IPS-NIHi11 (cell line): Measurements from ENCODE around the gene TOMM22.

Experiments used
- DNase-seq: peaks from one replicate; pipeline ENCODE4 v3.0.0; 2012; ENCODE audit warnings: mixed read lengths, low spot score

TOMM22 gene

GRCh38 chr22:38696606-38697424 is 15.1 kb downstream of the TOMM22 start:
- DNase-seq, result no peak

- no peak for DNase-seq
Observed at GRCh38 chr22:38697425-38698089, 15.8 kb downstream of the TOMM22 start.

GRCh38 chr22:38698407-38699094 is 16.8 kb downstream of the TOMM22 start:
- DNase-seq, result no peak

DNA sequence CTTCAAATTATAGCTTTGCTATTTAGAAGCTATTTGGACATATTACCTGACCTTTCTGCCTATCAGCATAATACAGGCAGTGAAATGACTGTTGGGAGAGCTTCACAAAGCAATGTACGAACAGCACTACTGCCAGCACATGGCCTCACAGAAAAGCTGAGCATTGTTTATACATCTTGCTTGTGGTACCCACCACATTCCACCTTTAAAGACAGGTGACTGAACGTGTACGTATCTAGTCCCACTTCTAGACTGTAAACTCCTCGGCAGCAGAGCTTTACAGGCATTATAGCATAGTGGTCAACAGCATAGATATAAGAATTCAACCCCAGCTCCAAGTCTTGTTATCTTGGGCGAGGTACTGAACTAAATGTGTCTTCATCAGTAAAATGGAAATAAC is 17.4 kb downstream of the TOMM22 start:
- no peak for DNase-seq

GRCh38 chr22:38699784-38700183 is 18.0 kb downstream of the TOMM22 start:
- DNase-seq, result no peak

DNA sequence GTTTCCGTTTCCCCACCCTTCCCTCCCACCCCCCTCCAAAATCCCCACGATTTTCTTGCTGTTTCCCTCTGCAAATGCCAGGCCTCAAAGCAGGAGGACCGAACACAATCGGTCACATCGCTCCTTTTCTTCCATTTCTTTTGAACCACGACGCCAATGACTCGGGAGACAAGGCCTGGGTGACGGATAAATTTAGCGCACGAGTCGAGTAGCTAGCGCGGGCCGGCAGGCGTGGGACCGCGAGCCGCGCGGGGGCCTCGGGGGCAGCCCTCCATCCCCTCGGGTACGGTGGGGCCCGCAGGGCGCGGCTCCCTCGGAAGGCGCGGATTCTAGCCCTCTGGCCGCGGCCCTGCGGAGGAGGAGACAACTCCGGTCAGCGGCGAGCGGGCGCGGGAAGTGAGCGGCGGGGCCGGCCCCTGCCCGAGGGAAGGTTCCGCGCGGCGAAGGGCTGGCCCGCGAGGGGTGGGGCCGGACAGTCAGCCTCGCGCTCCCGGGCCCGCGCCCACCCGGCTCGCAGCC is 18.6 kb downstream of the TOMM22 start:
- peak; percentile 85 for DNase-seq

- peak; percentile 94 for DNase-seq
Observed at GRCh38 chr22:38700789-38701628, 19.3 kb downstream of the TOMM22 start, which contains the start of gene JOSD1. Gene JOSD1 (minus strand): TSS chr22:38700943. CDS start chr22:38699987, 956 bp downstream.

GRCh38 chr22:38704654-38705234 is 23.0 kb downstream of the TOMM22 start:
- DNase-seq, result no peak

DNA sequence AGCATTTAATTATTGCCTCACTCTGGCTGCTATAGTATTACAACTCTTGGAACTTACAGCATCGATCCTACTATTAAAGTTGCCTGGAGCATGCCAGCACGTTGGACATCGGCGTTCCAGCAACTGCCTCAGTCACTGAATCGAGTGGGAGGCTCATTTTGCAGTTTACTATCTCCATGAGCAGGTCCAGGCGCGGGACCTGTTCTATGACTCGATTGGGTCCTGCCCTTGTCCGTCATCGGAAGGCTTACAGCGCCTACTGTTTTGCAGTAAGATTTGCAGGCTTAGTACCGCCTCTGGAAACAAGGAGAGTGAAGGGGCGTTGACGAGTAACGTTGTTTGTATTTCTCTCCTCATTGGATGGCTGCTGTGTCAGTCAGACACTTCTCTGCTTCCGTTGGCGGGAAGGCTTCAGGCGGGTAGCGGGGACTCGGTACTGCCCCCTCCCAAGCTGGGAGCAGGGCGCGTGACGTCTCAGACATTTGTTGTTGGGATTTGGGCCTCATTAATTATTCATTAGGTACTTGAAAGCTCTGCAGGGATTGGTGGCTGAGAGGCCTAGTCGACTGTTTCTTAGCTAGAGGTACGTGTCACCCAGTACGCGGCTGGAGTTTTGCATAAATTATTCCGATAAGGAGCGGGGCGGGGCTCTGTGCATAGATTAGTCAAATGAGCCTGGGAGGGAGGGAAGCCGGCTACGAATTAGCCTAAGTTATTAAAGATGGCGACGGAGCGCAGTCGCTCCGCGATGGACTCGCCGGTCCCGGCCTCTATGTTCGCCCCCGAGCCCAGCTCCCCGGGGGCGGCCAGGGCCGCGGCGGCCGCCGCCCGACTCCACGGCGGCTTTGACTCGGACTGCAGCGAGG is 23.7 kb downstream of the TOMM22 start, which contains the start of gene GTPBP1:
Gene GTPBP1 (plus strand): TSS at position 710 of the 866 bp plus-strand sequence. CDS start 12 bp downstream, at position 722.
- DNase-seq, result peak; percentile 96

GRCh38 chr22:38706101-38706900 is 24.5 kb downstream of the TOMM22 start:
- DNase-seq, result peak; percentile 62

GRCh38 chr22:38706901-38707195 is 25.1 kb downstream of the TOMM22 start:
- DNase-seq, result no peak

DNA sequence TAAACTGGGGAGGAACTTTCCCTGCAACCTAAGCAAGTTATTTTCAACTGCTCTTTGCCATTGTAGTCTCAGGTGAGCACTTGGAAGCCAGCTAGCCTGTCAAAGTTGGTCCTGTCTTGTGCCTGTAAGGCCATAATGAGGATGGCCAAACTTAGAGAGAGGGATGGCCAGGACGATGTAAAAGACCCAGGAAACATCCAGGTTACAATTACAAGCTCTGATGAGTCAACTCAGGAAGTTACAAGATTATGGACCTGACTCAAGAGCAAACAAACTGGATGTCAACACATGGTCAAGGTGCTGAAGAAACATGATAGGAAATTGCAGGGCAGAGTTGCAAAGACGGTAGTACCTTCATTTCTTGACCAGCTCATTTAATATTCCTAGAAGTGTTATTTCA is 25.6 kb downstream of the TOMM22 start:
- no peak for DNase-seq

- no peak for DNase-seq
Observed at GRCh38 chr22:38707984-38708383, 26.2 kb downstream of the TOMM22 start.

DNA sequence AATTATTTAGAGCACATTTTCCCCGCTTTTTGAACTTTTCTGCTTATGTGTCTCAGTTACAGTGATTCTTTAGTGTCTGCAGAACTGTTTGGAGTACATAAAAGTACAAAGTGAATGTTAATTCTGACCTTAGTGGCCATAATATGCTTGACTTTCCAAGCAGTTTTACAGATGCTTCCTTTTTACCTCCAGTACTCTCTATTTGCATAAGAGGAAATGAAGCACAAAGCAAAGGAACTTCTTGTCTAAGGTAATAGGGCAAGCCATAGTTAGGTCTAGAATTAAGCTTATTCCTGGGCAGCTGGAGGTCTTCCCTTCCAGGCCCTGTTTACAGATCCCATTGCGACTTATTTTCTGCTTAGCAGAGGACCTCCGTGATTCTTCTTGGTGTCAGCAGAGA is 27.5 kb downstream of the TOMM22 start:
- no peak for DNase-seq

GRCh38 chr22:38710351-38710750 is 28.6 kb downstream of the TOMM22 start:
- no peak for DNase-seq

DNA sequence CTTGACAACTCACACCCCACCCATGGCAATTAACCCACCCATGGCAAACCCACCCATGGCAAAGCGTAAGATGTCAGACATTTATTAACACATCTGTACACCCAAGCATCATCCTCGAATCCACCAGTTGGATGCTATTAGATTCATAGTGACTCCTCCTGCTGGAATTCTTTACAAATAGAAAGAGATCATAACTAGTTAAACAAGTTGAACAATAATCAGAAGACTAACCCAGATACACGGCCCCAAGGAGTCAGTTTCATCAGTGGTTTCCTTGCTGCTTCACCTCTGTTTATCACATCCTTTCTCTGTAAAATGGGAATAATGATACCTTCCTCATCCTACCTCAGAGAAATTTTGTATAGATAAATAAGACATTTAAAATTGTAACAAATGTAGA is 29.1 kb downstream of the TOMM22 start:
- no peak for DNase-seq

DNA sequence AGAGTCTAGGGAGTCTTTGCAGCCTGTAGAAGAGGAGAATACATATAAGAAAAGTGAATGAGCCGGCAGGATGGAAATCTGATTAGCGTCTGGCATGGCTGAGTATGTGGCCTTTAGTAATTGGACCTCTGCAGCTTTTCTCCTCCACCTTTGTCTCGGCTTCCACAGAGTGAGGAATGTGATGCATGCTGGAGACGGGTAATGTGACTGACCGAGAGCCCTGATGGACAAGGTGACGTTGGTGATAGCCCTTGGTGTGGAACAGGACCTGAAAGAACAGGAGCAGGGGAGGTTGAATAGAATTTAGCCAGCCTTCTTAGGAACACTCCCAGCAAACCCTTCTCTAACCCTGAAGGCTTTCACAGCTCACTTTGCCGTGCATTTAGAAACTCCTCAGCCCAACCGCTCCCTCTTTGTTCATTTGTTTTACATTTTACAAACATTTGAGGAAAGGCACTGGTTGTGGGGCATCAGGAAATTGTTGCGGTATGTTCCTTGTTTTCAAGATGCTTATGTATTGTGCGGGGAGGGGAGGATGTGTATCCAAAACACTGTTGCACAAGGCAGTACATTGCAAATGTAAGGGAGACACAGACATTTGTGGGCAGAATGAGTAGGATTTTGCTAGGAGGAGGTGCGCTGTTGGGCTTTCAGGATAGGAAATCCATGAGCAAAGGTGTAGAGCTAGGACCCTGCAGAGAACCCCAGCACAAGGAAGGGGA is 30.9 kb downstream of the TOMM22 start:
- DNase-seq, result no peak

DNA sequence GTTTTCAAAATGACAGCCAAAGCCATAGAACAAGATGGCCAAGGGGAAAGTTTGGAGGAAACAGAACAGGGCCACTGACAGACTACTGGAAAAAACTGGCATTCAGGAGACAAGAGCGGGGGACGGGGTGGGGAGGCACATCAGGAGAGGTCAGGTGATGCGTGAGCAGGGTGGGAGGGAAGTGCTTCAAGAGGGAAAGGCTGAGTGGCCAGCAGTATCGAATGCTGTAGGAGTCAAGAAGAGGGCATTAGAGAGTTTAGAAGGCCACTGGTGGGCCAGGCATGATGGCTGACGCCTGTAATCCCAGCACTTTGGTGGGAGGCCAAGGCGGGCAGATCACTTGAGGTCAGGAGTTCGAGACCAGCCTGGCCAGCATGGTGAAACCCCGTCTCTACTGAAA is 32.2 kb downstream of the TOMM22 start:
- DNase-seq, result no peak
